Esophagus muscularis mucosa (tissue), 4 donors: ENCODE results near the gene TBL1XR1.

Experiments
- EP300 ChIP-seq: sonication (generic); formaldehyde crosslinking; IDR thresholded peaks from one replicate; pipeline ENCODE4 v1.6.1; 2017; ENCODE audit warnings: antibody characterized with exemption
- POLR2A ChIP-seq: fragments of 450-650 bp; IDR thresholded peaks from one replicate; pipeline ENCODE4 v1.6.1; 2017; ENCODE audit warnings: antibody characterized with exemption, moderate library complexity, mild to moderate bottlenecking, low read depth
- TF ChIP-seq, protein P1 (sequence below), 3 experiments: fragments of 200-600 bp in 2 of 3; fragments of 450-650 bp in 1 of 3; sonication (generic) in 2 of 3; IDR thresholded peaks; one replicate each; pipeline ENCODE4 v1.5.1; 2017 to 2019; ENCODE audit warnings: antibody characterized with exemption in 3 of 3, mild to moderate bottlenecking in 2 of 3, moderate library complexity in 1 of 3

- TF ChIP-seq, protein P1, sequence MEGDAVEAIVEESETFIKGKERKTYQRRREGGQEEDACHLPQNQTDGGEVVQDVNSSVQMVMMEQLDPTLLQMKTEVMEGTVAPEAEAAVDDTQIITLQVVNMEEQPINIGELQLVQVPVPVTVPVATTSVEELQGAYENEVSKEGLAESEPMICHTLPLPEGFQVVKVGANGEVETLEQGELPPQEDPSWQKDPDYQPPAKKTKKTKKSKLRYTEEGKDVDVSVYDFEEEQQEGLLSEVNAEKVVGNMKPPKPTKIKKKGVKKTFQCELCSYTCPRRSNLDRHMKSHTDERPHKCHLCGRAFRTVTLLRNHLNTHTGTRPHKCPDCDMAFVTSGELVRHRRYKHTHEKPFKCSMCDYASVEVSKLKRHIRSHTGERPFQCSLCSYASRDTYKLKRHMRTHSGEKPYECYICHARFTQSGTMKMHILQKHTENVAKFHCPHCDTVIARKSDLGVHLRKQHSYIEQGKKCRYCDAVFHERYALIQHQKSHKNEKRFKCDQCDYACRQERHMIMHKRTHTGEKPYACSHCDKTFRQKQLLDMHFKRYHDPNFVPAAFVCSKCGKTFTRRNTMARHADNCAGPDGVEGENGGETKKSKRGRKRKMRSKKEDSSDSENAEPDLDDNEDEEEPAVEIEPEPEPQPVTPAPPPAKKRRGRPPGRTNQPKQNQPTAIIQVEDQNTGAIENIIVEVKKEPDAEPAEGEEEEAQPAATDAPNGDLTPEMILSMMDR (IDR thresholded peaks at IDR 0.05) = no peak
- TF ChIP-seq POLR2A (no peak), EP300 (no peak)
Observed at GRCh38 chr3:177174607-177175170, 22.6 kb downstream of the TBL1XR1 start.
